Coronary artery (tissue), 2 donors: ENCODE measurements around the gene DLG3.
"Not testable (repeated sequence)": the region's sequence is repeated elsewhere in the genome, so short reads cannot be mapped to it uniquely, and the experiment has no call there.

Source experiments
- DNase-seq: peaks from one replicate; pipeline ENCODE4 v3.0.0-alpha.2; 2017; ENCODE audit warnings: low spot score
- H3K27ac ChIP-seq, 2 donors: fragments of 200-600 bp; sonication (generic); one replicate each; pipeline ENCODE4 v1.5.1; 2016 to 2019
- H3K4me3 ChIP-seq: fragments of 200-600 bp; sonication (generic); 2 replicates; pipeline ENCODE4 v1.5.1; 2016; ENCODE audit warnings: mild to moderate bottlenecking, moderate library complexity
- CTCF ChIP-seq: fragments of 200-600 bp; sonication (generic); IDR thresholded peaks from one replicate; pipeline ENCODE4 v1.5.1; 2019; ENCODE audit warnings: antibody characterized with exemption

DLG3 gene

GRCh38 chrX:70444326-70444945 lies at the start of gene DLG3:
TSS of gene DLG3 (plus strand) at chrX:70444835. CDS start at chrX:70445202, 367 bp downstream.
- Histone ChIP-seq H3K4me3 (peak within 1 kb of the TSS; percentile 67), H3K27ac (no peak within 1 kb of the TSS)
- TF ChIP-seq CTCF = no peak
- DNase-seq = no peak

- Histone ChIP-seq H3K27ac (no peak overlapping the region), H3K4me3 (no peak overlapping the region)
- DNase-seq = no peak
- no peak for TF ChIP-seq CTCF
Observed at GRCh38 chrX:70398899-70399298, 45.7 kb upstream of the DLG3 start.

GRCh38 chrX:70400181-70400580 lies 44.5 kb upstream of the DLG3 start:
- DNase-seq, H3K27ac ChIP-seq, H3K4me3 ChIP-seq: not testable (repeated sequence)

- no peak for TF ChIP-seq CTCF
- DNase-seq = no peak
- H3K27ac ChIP-seq = no peak overlapping the region
- no peak overlapping the region for H3K4me3 ChIP-seq
Observed at GRCh38 chrX:70402721-70403120, 41.9 kb upstream of the DLG3 start.

GRCh38 chrX:70405003-70405402 lies 39.6 kb upstream of the DLG3 start:
- H3K27ac ChIP-seq = no peak overlapping the region
- TF ChIP-seq CTCF = no peak
- DNase-seq = no peak
- H3K4me3 ChIP-seq = no peak overlapping the region

- no peak overlapping the region for H3K4me3 ChIP-seq
- TF ChIP-seq CTCF = no peak
- no peak overlapping the region for H3K27ac ChIP-seq
- no peak for DNase-seq
Observed at GRCh38 chrX:70410921-70411320, 33.7 kb upstream of the DLG3 start.

GRCh38 chrX:70411475-70411874 lies 33.2 kb upstream of the DLG3 start:
- no peak for TF ChIP-seq CTCF
- H3K27ac ChIP-seq = no peak overlapping the region
- DNase-seq = no peak
- H3K4me3 ChIP-seq = no peak overlapping the region
